ENCODE data around the gene SASH3. TPM values are rescaled to one million over a fixed set of nuclear protein-coding genes. Genes with fewer than 3 reads are reported as not detected.

Gene SASH3
- total RNA-seq, 1 experiment from 2014 or later: not detected

- CTCF ChIA-PET: no interaction called here
- no TSS peak for BruUV-seq (replicated peaks)
- H3K27ac ChIP-seq (ENCODE audit: low read depth, low read length, poor library complexity, severe bottlenecking): no peak overlapping the region
- DNase-seq (ENCODE audit: low spot score): no peak
- no peaks in the 10 kb centered on the region for H3K4me1 ChIP-seq (ENCODE audit: insufficient read depth, low read length, poor library complexity, severe bottlenecking)
- POLR2A ChIA-PET (ENCODE audit: low non-redundant PET): no interaction called here
- no peak overlapping the region for H3K4me3 ChIP-seq (ENCODE audit: low read depth, low read length, poor library complexity, severe bottlenecking)
- H3K9me3 ChIP-seq (ENCODE audit: low read depth, low read length, poor library complexity, severe bottlenecking): no peaks in the 10 kb centered on the region
- no peak for TF ChIP-seq EZH2 (IDR thresholded peaks at IDR 0.05; ENCODE audit: borderline replicate concordance, low read depth, low read length, poor library complexity, severe bottlenecking)
- no peak for TF ChIP-seq CTCF (conservative IDR thresholded peaks at IDR 0.05; ENCODE audit: low read depth, low read length)
- intact Hi-C loops (cut with micrococcal nuclease; ENCODE audit: unreplicated experiment): no loop called here
- no peaks in the 10 kb centered on the region for H3K27me3 ChIP-seq (replicated peaks; ENCODE audit: insufficient read depth, low read depth, low read length, poor library complexity)
- no peaks in the 10 kb centered on the region for H3K36me3 ChIP-seq (ENCODE audit: insufficient read depth, low read length, poor library complexity, severe bottlenecking)
These were observed 32.2 kb upstream of the SASH3 start for GRCh38 chrX:129747533-129747932.

- POLR2A ChIA-PET (ENCODE audit: low non-redundant PET): no interaction called here
- BruUV-seq (replicated peaks): no TSS peak
- Histone ChIP-seq H3K27ac (ENCODE audit: low read depth, low read length, poor library complexity, severe bottlenecking) (no peak overlapping the region), H3K36me3 (ENCODE audit: insufficient read depth, low read length, poor library complexity, severe bottlenecking) (no peaks in the 10 kb centered on the region), H3K4me3 (ENCODE audit: low read depth, low read length, poor library complexity, severe bottlenecking) (no peak overlapping the region), H3K27me3 (replicated peaks; ENCODE audit: insufficient read depth, low read depth, low read length, poor library complexity) (no peaks in the 10 kb centered on the region), H3K9me3 (ENCODE audit: low read depth, low read length, poor library complexity, severe bottlenecking) (no peaks in the 10 kb centered on the region), H3K4me1 (ENCODE audit: insufficient read depth, low read length, poor library complexity, severe bottlenecking) (no peaks in the 10 kb centered on the region)
- intact Hi-C loops (cut with micrococcal nuclease; ENCODE audit: unreplicated experiment): no loop called here
- CTCF ChIA-PET: no interaction called here
- no peak for TF ChIP-seq EZH2 (IDR thresholded peaks at IDR 0.05; ENCODE audit: borderline replicate concordance, low read depth, low read length, poor library complexity, severe bottlenecking)
- no peak for TF ChIP-seq CTCF (conservative IDR thresholded peaks at IDR 0.05; ENCODE audit: low read depth, low read length)
- DNase-seq (ENCODE audit: low spot score): no peak
These were observed 31.4 kb upstream of the SASH3 start for GRCh38 chrX:129748305-129748704.

- H3K4me1 ChIP-seq (ENCODE audit: insufficient read depth, low read length, poor library complexity, severe bottlenecking): no peaks in the 10 kb centered on the region
- no peak for DNase-seq (ENCODE audit: low spot score)
- no TSS peak for BruUV-seq (replicated peaks)
- intact Hi-C loops (cut with micrococcal nuclease; ENCODE audit: unreplicated experiment): no loop called here
- no peak for TF ChIP-seq CTCF (conservative IDR thresholded peaks at IDR 0.05; ENCODE audit: low read depth, low read length)
- TF ChIP-seq EZH2 (IDR thresholded peaks at IDR 0.05; ENCODE audit: borderline replicate concordance, low read depth, low read length, poor library complexity, severe bottlenecking): no peak
- ChIA-PET POLR2A (ENCODE audit: low non-redundant PET) (no interaction called here), CTCF (no interaction called here)
- no peaks in the 10 kb centered on the region for H3K27me3 ChIP-seq (replicated peaks; ENCODE audit: insufficient read depth, low read depth, low read length, poor library complexity)
- no peaks in the 10 kb centered on the region for H3K36me3 ChIP-seq (ENCODE audit: insufficient read depth, low read length, poor library complexity, severe bottlenecking)
- H3K27ac ChIP-seq (ENCODE audit: low read depth, low read length, poor library complexity, severe bottlenecking): no peak overlapping the region
- H3K4me3 ChIP-seq (ENCODE audit: low read depth, low read length, poor library complexity, severe bottlenecking): no peak overlapping the region
- no peaks in the 10 kb centered on the region for H3K9me3 ChIP-seq (ENCODE audit: low read depth, low read length, poor library complexity, severe bottlenecking)
These were observed 30.7 kb upstream of the SASH3 start for GRCh38 chrX:129749069-129749468.
